Epithelial cell of prostate (primary cell): ENCODE measurements around the gene SUSD6.

Source experiments
- DNase-seq: peaks from one replicate; pipeline ENCODE4 v3.0.0-alpha.2; 2011; ENCODE audit warnings: low read depth, low spot score
- H3K27ac ChIP-seq: fragments of 450-650 bp; 2 replicates; pipeline ENCODE4 v1.5.1; 2017; ENCODE audit warnings: mild to moderate bottlenecking

The SUSD6 gene, protein sequence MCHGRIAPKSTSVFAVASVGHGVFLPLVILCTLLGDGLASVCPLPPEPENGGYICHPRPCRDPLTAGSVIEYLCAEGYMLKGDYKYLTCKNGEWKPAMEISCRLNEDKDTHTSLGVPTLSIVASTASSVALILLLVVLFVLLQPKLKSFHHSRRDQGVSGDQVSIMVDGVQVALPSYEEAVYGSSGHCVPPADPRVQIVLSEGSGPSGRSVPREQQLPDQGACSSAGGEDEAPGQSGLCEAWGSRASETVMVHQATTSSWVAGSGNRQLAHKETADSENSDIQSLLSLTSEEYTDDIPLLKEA

DNA sequence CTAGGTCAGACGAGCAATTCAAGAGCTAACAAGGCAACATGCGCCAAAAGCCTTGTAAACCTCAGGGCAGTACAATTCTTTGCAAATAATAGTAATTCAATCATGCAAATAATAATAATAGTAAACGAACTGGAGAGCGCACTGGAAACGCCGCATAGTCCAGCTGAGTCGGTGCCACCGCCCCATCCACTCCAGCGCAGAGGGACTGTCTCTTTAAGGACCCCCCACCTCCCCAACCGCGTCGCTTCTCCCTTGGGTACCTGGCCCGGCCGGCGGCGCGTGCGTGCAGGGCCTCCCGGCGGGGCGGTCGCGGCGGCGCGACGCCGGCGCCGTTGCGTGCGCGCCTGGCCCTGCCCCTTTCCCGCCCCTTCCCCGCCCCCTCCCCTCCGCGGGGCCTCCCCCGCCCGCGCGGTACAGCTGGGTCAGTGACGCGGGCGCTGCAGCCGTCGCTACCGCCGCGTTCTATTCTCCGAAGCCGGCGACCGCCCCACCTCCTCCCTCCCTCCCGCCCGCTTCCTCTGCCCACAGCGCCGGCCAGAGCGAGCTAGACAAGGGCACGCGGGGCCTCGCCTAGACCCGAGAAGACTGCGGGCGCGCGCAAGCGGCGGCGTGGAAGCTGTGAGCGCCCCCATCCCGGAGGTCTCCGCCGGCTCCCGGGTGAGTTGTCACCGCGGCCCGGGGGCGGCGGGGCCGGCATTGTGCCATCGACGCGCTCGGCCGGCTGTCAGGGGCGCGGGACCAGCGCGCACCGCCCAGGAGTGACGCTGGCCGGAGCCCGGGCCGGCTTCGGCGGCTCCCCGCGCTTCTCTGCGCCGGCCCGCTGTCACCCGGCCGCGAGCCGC is at the start of gene SUSD6:
Gene SUSD6, plus strand, starts transcription at position 425 of the 842 bp plus-strand sequence. CDS start 46,997 bp downstream, outside the sequence.
- peak; percentile 34 for DNase-seq
- peak within 1 kb of the TSS; percentile 83 for H3K27ac ChIP-seq

DNA sequence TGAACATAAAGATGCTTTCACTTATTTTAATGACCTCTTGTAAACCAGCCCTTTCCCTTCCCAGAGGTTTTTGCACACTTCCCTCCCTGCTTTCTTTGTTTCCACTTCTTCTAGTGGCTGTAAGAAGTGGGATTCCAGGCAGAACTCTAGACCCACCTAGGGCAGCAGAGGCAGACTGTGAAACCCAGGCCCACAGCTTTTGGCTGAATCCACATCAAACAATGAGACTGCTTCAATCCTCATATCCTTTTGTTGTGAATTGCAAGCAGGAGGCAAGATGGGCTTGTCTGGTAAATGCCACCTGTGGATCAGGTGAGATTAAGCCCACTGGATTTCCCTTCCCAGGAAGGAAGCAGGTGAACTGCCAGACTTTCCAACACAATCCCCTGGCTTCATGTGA is 49.5 kb upstream of the SUSD6 start:
- DNase-seq: no peak
- H3K27ac ChIP-seq: no peak overlapping the region

DNA sequence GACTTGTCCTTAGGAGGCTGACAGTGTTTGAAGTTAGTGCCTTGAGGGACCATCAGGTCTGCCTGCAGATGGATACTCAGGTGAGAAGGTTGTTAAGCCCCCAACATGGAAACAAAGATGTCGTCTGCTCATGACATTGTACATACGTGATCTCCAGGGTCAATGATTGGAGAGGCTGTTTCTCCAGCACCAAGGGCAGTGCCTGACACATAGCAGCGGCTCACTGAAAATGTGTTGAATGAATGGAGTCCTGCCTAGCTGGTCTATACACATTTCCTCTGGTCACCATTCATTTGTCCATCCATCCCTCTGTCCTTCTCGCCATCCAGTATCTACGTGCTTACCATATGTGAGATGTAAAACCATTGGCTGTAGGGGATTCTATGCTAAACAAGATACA is 43.8 kb upstream of the SUSD6 start:
- H3K27ac ChIP-seq: no peak overlapping the region
- DNase-seq: no peak

DNA sequence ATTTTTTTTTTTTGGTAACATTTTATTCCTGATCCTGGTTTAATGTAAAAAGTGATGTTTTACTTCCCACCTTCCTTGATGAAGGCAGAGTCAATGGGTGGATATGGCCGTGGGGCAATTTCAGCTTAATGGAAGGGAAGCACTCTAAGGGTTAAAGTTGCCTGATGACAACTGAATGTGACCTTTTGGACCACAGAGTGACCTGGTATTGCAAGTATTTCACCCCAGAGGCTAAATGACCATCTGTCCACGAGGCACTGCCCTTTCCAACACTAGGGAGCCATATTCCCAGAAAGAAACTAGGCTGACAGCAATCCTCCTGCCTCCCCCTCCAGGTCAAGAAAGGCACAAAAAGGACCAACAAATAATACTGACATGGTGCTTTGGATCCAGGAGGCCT is 41.5 kb upstream of the SUSD6 start:
- no peak for DNase-seq
- H3K27ac ChIP-seq: no peak overlapping the region

DNA sequence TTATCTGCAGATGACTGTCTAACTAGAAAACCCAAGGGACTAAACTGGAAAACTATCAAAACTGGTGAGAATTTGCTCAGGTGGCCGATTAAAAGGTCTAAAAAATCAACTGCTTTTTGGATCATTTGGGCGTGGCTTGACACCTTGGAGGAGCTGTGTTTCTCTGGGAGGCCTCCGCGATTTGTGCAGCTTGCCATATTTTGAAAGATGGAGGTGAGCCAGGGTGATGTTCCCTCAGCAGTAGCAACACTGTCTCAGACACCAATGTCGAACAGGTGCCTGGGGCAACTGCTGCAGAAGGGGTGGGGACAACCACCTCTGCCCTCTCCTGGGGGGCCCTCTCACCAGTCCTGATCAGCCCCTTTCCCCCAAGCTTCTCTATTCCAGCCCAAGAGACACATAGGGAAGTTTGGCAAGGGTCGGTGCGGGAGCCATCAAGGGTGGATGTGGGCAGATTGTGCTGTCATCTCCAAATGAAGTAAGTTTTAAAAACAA is 40.5 kb upstream of the SUSD6 start:
- H3K27ac ChIP-seq: no peak overlapping the region
- DNase-seq: no peak

DNA sequence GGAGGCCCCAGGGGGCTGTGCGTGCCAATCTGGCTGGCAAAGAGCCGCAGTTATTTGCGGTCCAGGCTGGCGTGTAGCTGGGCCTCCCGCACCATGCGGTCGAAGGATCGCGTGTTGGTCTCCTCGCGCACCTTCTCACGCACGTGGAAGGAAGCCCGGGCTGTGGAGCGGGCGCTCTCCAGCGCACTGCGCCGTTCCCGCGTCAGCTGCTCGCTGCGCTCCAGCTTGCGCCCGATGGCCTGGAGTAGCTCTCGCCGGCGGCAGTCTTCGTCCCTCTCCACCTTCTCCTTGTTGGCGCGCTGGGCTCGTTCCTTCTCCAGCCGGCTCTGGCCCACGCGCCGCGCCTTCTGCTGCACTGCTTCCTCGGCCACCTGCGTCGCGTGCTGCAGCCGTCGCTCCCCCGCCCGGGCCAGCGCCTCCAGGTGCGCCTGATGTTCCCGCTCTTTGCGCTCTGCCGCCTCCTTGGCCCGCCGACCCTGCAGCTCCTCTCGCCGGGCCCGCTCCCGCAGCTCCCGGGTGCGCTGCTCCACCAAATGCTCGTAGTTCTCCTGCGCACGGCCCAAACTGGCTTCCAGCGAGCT is 39.9 kb upstream of the SUSD6 start:
- no peak for DNase-seq

DNA sequence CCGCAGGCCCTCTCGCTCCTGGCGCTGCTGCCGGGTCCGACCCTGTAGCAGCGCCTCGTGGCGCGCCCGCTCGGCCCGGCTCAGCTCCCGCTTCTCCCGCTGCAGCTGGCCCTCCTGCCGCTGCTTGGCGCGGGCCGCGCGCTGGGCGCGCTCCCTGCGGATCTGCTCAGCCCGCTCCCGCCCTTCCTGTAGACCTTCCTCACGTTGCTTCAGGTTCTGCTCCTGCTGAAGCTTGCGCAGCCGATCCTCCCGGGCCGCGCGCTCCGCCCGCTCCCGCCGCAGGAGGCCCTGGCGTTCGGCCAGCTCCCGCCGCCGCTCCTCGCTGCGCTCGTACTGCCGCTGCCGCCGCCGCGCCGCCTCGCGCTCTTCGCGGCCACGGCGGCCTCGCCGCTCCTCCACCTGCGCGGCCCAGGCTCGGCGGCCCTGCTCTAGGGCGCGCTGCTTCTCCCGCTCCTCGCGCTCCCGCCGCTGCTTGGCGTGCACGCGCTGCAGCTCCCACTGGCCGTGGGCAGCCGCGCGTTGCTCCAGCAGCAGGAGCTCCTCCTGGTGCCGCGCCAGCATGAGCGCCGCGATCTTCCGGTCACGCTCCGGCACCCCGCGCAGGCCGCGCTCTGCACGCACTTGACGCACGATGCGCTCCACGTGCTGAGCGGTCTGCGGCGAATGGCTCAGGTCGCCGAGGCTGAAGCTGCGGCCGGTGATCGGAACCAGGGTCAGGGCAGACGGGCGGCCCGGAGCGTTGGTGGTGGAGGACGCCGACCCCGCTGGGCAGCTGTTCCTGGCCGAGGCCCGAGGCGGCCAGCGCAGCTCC is 39.2 kb upstream of the SUSD6 start:
- no peak for DNase-seq
- H3K27ac ChIP-seq: no peak overlapping the region

More for the DNA sequence above, 39.9 kb upstream of the SUSD6 start:
- H3K27ac ChIP-seq: no peak overlapping the region

DNA sequence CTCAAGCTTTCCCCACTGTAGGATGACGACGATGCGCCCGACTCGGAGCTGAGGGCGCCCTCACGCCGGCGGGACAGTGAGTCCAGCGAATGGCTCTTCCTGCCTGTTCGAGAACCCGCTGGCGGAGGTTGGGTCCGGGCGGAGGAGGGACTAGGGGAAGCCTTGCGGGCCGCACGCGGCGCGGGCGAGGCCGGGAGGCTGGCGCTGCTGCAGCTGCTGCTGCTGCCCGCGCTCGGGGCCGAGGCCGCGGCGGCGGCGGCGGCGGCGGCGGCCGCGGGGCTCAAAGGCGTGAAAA is 38.6 kb upstream of the SUSD6 start:
- DNase-seq: no peak
- no peak overlapping the region for H3K27ac ChIP-seq

DNA sequence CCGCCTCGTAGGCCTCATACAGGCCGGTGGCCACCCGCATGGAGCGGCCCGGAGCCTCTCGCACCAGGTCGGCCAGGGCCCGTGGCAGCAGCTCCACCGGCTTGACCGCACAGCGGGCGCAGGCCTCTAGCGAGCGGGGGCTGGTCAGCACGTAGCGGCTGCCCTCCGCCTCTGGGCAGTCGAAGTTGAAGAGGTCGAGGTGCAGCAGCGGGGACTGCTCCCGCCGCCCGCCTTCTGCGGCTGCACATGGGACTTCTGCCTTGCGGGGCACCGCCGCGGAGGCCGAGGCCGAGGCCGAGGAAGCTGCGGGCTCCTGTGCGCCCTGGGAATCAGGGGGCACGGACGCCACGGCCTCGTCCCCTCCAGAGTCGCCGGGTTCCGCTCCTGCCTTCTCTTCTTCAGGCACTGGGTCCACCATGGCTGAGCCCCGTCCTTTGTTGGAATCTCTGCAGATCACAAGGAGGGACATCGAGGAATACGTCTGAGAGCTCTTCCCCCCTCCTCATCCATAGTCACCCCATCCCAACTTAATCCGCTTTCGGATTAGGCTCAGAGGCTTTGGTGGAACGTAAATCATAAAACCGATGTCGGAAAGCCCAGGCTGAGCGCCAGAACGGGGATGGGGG is 38.1 kb upstream of the SUSD6 start:
- H3K27ac ChIP-seq: no peak overlapping the region
- no peak for DNase-seq

DNA sequence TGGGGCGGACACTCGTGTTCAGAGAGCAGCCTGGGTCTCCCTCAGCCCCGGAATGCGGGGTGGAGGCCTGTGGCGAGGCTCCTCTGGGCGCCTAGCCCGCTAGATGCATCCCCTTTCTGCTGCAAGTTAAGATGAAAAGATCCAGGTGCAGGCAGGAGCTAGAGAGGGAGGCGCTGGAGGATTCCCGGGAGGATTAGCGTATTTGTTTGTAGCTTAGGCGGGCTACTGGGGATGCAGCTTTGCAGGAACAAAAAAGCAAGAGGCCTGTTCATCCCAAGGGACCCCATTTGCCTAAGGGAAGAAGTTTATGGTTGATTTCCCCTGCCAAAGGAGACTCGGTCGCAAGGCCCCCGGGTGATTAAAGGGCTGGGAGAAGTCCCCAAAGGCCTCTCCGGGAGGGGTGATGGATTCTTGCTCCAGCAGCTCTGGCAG is 37.5 kb upstream of the SUSD6 start:
- no peak overlapping the region for H3K27ac ChIP-seq
- DNase-seq: no peak

DNA sequence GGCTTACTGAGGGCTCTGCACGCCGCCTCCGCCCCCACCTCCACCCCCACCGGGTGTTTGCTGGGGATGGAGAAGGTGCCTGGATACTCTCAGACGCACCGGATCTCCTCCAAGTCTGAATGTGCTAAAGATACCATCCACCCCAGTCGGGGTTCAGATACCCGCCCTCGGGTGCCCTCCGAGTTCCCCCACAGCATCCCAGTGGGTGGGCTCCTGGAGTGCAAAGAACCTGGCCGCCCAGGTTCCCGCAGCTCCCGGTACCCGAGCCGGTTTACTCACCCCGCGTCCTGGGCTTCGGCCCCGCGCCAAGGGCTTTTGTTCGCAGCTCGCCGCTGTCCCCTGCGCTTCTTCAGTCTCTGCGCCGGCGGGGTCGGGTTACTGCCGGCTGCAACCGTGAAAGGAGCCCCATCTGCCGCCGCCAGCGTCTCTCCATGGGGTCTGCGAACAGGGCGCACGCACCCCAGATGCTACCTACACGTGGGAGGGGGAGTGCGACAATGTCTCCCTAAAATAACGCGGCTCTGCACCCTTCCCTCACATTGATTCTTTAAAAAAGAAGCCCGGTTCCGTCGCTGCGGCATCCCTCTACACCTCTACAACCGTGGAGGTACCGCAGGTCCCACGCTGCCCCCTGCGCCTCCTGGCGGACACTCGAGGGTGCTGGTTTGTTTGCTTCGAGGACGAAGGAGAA is 37.0 kb upstream of the SUSD6 start, which contains the start of gene CCDC177:
Gene CCDC177, minus strand, starts transcription at position 609 of the 691 bp plus-strand sequence. CDS start 1,249 bp downstream, outside the sequence.
- no peak within 1 kb of the TSS for H3K27ac ChIP-seq
- DNase-seq: no peak

DNA sequence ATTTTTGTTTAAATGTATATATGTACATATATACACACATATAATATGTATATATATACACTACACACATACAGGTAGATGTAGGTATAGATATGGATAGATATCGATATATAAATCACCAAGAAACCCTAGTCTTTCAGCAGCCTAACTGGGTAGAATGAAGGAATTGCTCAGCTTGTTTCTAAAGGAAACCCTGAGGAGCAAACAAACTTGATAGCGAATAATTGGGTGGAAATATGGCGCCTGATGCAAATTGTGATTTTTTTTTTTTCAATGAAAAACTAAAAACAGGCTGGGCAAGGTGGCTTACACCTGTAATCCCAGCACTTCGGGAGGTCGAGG is 36.5 kb upstream of the SUSD6 start:
- no peak overlapping the region for H3K27ac ChIP-seq
- no peak for DNase-seq

DNA sequence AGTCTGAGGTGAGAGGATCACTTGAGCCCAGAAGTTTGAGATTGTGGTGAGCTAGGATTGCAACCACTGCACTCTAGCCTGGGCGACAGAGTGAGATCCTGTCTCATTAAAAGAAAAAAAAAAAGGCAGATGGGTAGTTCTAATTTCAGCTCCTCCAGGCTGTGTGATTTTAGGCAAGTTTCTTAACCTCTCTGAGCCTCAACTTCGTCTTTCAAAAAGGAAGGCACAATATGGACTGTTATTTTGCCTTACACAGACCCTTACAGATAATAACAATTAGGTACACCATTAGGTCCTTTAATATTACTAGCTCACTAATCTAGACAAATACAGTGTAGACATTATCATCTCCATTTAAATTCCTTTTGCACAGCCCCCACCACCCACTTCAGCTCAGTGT is 31.9 kb upstream of the SUSD6 start:
- DNase-seq: no peak
- H3K27ac ChIP-seq: peak overlapping the region; percentile 18

DNA sequence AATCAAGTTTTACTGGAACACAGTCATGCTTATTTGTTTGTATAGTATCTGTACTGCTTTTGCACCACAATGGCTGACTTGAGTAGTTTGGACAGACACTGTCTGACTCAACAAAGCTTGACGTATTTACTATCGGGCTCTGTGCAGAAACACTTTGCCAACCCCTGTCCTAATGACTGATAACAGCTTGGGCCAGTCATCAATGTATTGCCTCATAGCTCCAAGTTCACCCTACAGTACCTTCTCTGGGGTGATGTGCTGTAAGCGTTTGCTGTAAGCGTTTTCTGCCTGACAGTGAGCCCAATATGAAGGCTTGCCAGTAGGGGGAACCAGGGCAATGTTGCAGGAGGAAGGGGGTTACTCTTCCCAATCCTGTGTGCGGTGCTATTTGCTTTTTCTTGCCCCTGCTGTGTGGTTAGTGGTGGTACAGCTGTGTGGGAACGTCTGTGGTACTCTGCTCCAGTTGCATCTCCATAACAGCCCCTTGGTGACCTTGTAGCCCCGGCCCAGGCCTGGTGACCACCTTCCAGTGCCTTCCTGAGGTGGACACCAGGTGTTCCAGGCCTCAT is 31.3 kb upstream of the SUSD6 start:
- peak; percentile 98 for DNase-seq
- peak overlapping the region; percentile 18 for H3K27ac ChIP-seq

DNA sequence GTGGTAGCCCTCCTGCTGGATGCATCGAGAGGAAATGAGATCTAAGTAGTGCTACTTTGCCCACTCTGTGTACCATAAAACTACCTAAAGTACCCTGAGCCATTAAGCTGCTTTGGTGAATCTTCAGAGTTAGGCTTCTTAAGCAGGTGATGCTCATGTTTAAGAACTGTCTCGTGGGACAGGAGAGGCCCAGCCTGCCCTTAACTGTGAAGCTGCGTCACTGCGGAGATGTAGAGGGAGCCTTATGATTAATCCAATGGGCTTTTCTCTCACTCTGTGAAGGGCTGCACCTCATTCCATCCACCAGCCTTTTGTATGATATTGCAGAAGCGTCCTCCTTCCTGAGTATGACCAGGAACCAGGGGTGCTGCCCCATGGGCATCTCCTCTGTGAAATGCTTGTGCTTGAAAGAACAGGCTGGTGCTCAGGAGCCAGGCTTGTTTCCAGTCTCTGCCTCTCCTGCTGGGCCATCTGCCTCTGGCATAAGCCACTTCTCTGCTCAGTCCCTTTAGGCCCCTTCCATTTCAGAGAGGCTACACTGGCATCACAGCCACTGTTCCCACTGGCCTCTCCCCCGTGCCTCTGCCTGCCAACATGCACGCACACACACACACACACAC is 30.0 kb upstream of the SUSD6 start:
- DNase-seq: no peak
- H3K27ac ChIP-seq: no peak overlapping the region

DNA sequence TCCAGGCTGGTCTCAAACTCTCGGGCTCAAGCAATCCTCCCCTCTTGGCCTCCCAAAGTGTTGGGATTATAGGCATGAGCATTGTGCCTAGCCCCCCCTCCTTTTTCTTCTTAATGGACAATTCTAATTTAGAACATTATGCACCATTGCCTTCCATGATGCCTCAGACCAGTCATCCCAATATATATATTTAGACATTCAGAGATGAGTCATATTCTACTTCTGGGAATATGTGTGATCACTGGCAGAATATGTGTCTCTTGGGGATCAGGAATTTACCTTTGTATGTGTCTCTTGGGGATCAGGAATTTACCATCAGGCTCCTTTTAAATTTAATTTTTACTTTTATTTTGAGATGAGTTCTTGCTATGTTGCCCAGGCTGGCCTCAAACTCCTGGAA is 29.2 kb upstream of the SUSD6 start:
- no peak for DNase-seq
- H3K27ac ChIP-seq: no peak overlapping the region

DNA sequence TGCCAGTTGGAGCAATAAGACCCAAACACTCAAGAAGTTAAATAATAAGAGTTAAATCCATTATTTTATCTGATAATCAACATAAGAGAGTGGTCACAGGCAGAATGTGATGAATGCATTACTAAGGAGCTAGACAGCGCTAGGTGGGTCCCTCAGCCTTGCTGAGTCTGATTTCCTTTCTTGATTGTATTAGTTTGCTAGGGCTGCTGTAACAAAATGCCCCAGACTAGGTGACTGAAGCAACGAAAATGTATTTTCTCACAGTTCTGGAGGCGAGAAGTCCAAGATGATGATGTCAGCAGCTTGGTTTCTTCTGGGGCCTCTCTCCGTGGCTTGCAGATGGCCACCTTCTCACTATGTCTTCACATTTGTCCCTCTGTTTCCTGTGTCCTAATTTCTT is 28.6 kb upstream of the SUSD6 start:
- H3K27ac ChIP-seq: no peak overlapping the region
- DNase-seq: no peak

DNA sequence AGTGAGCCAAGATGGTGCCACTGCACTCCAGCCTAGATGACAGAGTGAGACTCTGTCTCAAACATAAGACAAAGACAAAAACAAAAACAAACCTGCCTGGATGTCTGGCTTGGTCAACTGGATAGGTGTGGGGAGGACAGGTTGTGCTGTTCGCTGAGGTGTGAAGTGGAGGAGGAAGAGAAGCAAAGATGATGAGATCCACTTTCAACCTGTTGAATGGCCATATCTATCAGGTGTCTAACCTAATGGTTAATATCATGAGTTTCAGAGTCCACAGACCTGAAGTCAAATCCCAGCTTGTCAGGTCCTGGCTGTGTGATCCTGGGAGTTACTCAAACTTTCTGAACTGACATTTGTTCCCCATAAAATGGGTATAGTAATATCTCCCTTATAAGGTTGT is 27.0 kb upstream of the SUSD6 start:
- H3K27ac ChIP-seq: no peak overlapping the region
- DNase-seq: no peak

DNA sequence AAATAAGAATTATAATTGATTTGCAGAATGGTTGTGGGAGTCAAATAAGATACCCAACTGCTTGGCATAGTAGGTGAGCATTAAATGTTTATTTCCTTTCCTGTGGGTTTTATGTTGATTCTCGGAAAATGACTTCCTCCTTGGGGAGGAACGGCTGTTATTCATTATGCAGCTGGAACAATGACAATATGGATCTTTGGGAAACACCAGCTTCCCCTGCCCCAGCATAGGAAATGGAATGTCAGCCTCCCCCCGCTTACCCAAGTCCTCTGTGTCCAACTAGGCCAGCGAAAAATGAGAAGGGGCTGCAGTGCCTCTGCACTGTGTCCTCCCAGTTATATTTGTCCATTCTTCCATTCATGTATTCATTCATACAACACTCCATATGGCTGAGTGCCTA is 25.0 kb upstream of the SUSD6 start:
- no peak overlapping the region for H3K27ac ChIP-seq
- no peak for DNase-seq
